ENCODE results near the gene CNTN1.

CNTN1 gene

GRCh38 chr12:40827683-40828592 is 135.7 kb downstream of the CNTN1 start:
- TF ChIP-seq PAX5 (IDR thresholded peaks at IDR 0.05; ENCODE audit: insufficient read depth, low read length, severe bottlenecking) (no peak), POLR2A (IDR thresholded peaks at IDR 0.05; ENCODE audit: low read depth, low read length) (no peak), SPI1 (IDR thresholded peaks at IDR 0.05; ENCODE audit: low read depth, low read length) (no peak), POLR2AphosphoS5 (IDR thresholded peaks at IDR 0.05; ENCODE audit: low read depth, low read length) (no peak), POU2F2 (IDR thresholded peaks at IDR 0.05; ENCODE audit: low read depth, low read length) (no peak), TAF1 (IDR thresholded peaks at IDR 0.05; ENCODE audit: low read depth, low read length) (no peak)
- DNase-seq (ENCODE audit: insufficient read length, low spot score), result no peak
- FAIRE-seq, result no peak

- no peak for DNase-seq (ENCODE audit: insufficient read length, low spot score)
- TF ChIP-seq POLR2AphosphoS5 (IDR thresholded peaks at IDR 0.05; ENCODE audit: low read depth, low read length) (no peak), TAF1 (IDR thresholded peaks at IDR 0.05; ENCODE audit: low read depth, low read length) (no peak), POLR2A (IDR thresholded peaks at IDR 0.05; ENCODE audit: low read depth, low read length) (no peak), POU2F2 (IDR thresholded peaks at IDR 0.05; ENCODE audit: low read depth, low read length) (no peak), SPI1 (IDR thresholded peaks at IDR 0.05; ENCODE audit: low read depth, low read length) (no peak), PAX5 (IDR thresholded peaks at IDR 0.05; ENCODE audit: insufficient read depth, low read length, severe bottlenecking) (no peak)
- FAIRE-seq, result no peak
Observed at GRCh38 chr12:40828593-40828990, 136.4 kb downstream of the CNTN1 start.

DNA sequence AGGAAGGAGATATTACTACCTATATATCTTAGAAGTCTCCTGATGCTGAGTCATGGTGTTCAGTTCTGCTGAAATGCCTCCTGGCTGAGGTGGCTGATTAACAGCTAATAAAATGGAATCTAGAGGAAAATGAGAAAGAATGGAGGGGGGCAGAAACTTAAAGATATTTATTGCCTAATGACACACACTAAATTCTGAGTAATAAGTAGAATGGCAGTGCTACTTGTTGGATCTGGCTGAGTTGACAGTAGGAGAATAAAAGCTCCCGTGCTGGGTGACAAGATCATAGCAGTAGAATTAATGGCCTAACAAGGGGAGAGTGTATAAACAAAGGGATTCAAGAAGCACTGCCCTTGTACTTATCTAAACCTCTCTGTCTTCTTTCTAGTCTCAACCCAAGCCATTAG is 137.5 kb downstream of the CNTN1 start:
- no peak for DNase-seq (ENCODE audit: insufficient read length, low spot score)
- no peak for FAIRE-seq

GRCh38 chr12:40831916-40832315 is 139.7 kb downstream of the CNTN1 start:
- FAIRE-seq, result no peak
- DNase-seq (ENCODE audit: insufficient read length, low spot score), result no peak
- TF ChIP-seq POLR2A (IDR thresholded peaks at IDR 0.05; ENCODE audit: low read depth, low read length), result no peak
- TF ChIP-seq PAX5 (IDR thresholded peaks at IDR 0.05; ENCODE audit: insufficient read depth, low read length, severe bottlenecking), result no peak
- no peak for TF ChIP-seq POLR2AphosphoS5 (IDR thresholded peaks at IDR 0.05; ENCODE audit: low read depth, low read length)
- TF ChIP-seq SPI1 (IDR thresholded peaks at IDR 0.05; ENCODE audit: low read depth, low read length), result no peak
- no peak for TF ChIP-seq POU2F2 (IDR thresholded peaks at IDR 0.05; ENCODE audit: low read depth, low read length)
- TF ChIP-seq TAF1 (IDR thresholded peaks at IDR 0.05; ENCODE audit: low read depth, low read length), result no peak

More for the DNA sequence above, 137.5 kb downstream of the CNTN1 start:
- TF ChIP-seq POLR2A (IDR thresholded peaks at IDR 0.05; ENCODE audit: low read depth, low read length), result no peak
- no peak for TF ChIP-seq POU2F2 (IDR thresholded peaks at IDR 0.05; ENCODE audit: low read depth, low read length)
- no peak for TF ChIP-seq SPI1 (IDR thresholded peaks at IDR 0.05; ENCODE audit: low read depth, low read length)
- TF ChIP-seq POLR2AphosphoS5 (IDR thresholded peaks at IDR 0.05; ENCODE audit: low read depth, low read length), result no peak
- TF ChIP-seq PAX5 (IDR thresholded peaks at IDR 0.05; ENCODE audit: insufficient read depth, low read length, severe bottlenecking), result no peak
- no peak for TF ChIP-seq TAF1 (IDR thresholded peaks at IDR 0.05; ENCODE audit: low read depth, low read length)

DNA sequence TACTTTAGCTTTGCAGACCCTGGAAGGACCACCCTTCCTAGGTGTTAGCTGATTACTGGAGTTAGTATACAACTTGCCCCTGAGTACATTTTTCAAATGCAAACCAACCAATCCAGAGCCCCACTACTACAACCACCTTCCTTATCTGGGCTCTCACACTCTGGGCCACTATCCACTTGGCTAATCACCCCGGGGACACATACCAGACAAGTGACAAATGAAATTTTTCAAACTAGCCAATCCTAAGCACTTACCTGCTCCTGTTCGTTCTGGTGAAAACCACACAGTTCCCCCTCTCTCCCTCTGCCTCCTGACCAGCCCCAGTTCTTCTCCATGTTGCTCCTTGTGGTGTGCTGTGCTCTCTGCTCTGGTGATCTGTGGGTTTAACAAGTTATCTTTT is 140.4 kb downstream of the CNTN1 start:
- FAIRE-seq, result no peak
- TF ChIP-seq POU2F2 (IDR thresholded peaks at IDR 0.05; ENCODE audit: low read depth, low read length), result no peak
- no peak for TF ChIP-seq POLR2A (IDR thresholded peaks at IDR 0.05; ENCODE audit: low read depth, low read length)
- TF ChIP-seq SPI1 (IDR thresholded peaks at IDR 0.05; ENCODE audit: low read depth, low read length), result no peak
- TF ChIP-seq PAX5 (IDR thresholded peaks at IDR 0.05; ENCODE audit: insufficient read depth, low read length, severe bottlenecking), result no peak
- TF ChIP-seq POLR2AphosphoS5 (IDR thresholded peaks at IDR 0.05; ENCODE audit: low read depth, low read length), result no peak
- TF ChIP-seq TAF1 (IDR thresholded peaks at IDR 0.05; ENCODE audit: low read depth, low read length), result no peak

GRCh38 chr12:40833818-40834217 is 141.6 kb downstream of the CNTN1 start:
- TF ChIP-seq POU2F2 (IDR thresholded peaks at IDR 0.05; ENCODE audit: low read depth, low read length) (no peak), TAF1 (IDR thresholded peaks at IDR 0.05; ENCODE audit: low read depth, low read length) (no peak), POLR2A (IDR thresholded peaks at IDR 0.05; ENCODE audit: low read depth, low read length) (no peak), POLR2AphosphoS5 (IDR thresholded peaks at IDR 0.05; ENCODE audit: low read depth, low read length) (no peak), PAX5 (IDR thresholded peaks at IDR 0.05; ENCODE audit: insufficient read depth, low read length, severe bottlenecking) (no peak), SPI1 (IDR thresholded peaks at IDR 0.05; ENCODE audit: low read depth, low read length) (no peak)
- DNase-seq (ENCODE audit: insufficient read length, low spot score), result no peak
- FAIRE-seq, result no peak

More for the DNA sequence above, 140.4 kb downstream of the CNTN1 start:
- no peak for DNase-seq (ENCODE audit: insufficient read length, low spot score)

GRCh38 chr12:40834321-40834720 is 142.1 kb downstream of the CNTN1 start:
- no peak for TF ChIP-seq POLR2AphosphoS5 (IDR thresholded peaks at IDR 0.05; ENCODE audit: low read depth, low read length)
- no peak for TF ChIP-seq PAX5 (IDR thresholded peaks at IDR 0.05; ENCODE audit: insufficient read depth, low read length, severe bottlenecking)
- DNase-seq (ENCODE audit: insufficient read length, low spot score) (no peak), FAIRE-seq (no peak)

DNA sequence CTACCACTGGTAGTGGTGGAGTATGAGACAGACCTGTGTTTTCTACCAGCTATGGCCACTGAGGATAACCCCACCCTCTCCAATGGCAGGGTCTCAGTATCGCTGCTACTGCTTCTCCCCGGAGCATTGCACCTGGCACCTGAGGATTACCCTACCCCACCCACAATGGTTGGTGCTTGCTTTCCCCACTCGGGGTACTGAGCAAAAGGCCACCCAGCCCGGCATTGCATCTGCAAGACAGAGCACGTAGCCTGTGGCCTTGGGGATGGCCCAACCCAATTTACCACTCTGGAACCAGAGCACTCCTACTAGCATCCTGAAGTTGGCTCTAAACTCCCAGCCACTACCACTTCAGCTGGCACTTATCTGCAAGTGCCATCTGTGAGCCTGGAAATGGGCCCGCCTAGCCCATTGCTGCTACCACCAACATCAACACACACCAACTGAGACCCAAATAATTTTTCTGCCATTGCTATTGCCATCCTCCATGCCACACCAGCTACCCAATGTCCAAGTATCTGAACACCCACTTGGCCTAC is 145.7 kb downstream of the CNTN1 start:
- TF ChIP-seq TAF1 (IDR thresholded peaks at IDR 0.05; ENCODE audit: low read depth, low read length) (no peak), SPI1 (IDR thresholded peaks at IDR 0.05; ENCODE audit: low read depth, low read length) (no peak), POLR2A (IDR thresholded peaks at IDR 0.05; ENCODE audit: low read depth, low read length) (no peak), POU2F2 (IDR thresholded peaks at IDR 0.05; ENCODE audit: low read depth, low read length) (no peak), POLR2AphosphoS5 (IDR thresholded peaks at IDR 0.05; ENCODE audit: low read depth, low read length) (no peak), PAX5 (IDR thresholded peaks at IDR 0.05; ENCODE audit: insufficient read depth, low read length, severe bottlenecking) (no peak)
- DNase-seq (ENCODE audit: insufficient read length, low spot score) (no peak), FAIRE-seq (no peak)

DNA sequence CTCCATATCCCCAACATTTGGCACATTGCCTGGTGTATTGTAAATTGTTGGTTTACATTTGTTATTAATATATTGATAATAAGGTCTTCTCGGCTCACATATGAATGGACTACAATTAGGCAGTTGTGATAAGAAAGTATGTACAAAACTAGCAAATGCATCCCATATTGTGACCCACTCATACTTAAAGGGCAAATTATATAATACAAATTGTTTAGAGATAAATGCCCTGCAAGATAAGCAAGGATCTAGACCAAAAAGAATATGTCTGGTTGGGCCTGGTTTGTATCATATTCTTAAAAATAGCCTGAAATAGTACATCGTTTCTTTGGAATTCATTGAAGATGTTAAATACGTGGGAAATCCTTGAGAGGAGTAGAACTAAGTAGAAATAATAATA is 151.3 kb downstream of the CNTN1 start:
- TF ChIP-seq POLR2A (IDR thresholded peaks at IDR 0.05; ENCODE audit: low read depth, low read length), result no peak
- no peak for TF ChIP-seq POLR2AphosphoS5 (IDR thresholded peaks at IDR 0.05; ENCODE audit: low read depth, low read length)
- no peak for TF ChIP-seq POU2F2 (IDR thresholded peaks at IDR 0.05; ENCODE audit: low read depth, low read length)
- TF ChIP-seq TAF1 (IDR thresholded peaks at IDR 0.05; ENCODE audit: low read depth, low read length), result no peak
- TF ChIP-seq SPI1 (IDR thresholded peaks at IDR 0.05; ENCODE audit: low read depth, low read length), result no peak
- no peak for TF ChIP-seq PAX5 (IDR thresholded peaks at IDR 0.05; ENCODE audit: insufficient read depth, low read length, severe bottlenecking)
- no peak for DNase-seq (ENCODE audit: insufficient read length, low spot score)
- no peak for FAIRE-seq

Data from GM12891 (cell line).